Activated CD8-positive, alpha-beta T cell treated with anti-CD3 and anti-CD28 coated beads for 36 hours (primary cell): Measurements from ENCODE around the gene MYBBP1A. TPM values are rescaled to one million over a fixed set of nuclear protein-coding genes. Genes with fewer than 3 reads are reported as not detected.

Experiments used
- ATAC-seq: fragments of 200-7000 bp; cut with Tn5 transposase; one replicate; pipeline ENCODE4 v1.10.0; 2021; ENCODE audit warnings: mild to moderate bottlenecking, moderate library complexity
- CTCF ChIA-PET: fragments of 350-600 bp; sonication (Branson Sonifier 250); formaldehyde crosslinking; loops from one replicate; lab custom pipeline; 2021; ENCODE audit warnings: antibody characterized with exemption; lab: Charles Lee
- POLR2A ChIA-PET: fragments of 350-600 bp; sonication (Branson Sonifier 250); formaldehyde crosslinking; loops from one replicate; lab custom pipeline; 2021; ENCODE audit warnings: antibody characterized with exemption; lab: Charles Lee
- DNase-seq: peaks from one replicate; pipeline ENCODE4 v3.0.0-alpha.2; 2020
- H3K27ac Mint-ChIP-seq: one replicate; pipeline ENCODE4 v1.8.0; 2021; ENCODE audit warnings: mild to moderate bottlenecking, mixed read lengths
- H3K27me3 Mint-ChIP-seq: one replicate; pipeline ENCODE4 v1.8.0; 2021; ENCODE audit warnings: mixed read lengths
- H3K36me3 Mint-ChIP-seq: one replicate; pipeline ENCODE4 v1.8.0; 2021; ENCODE audit warnings: low read depth, mixed read lengths
- H3K4me1 Mint-ChIP-seq: one replicate; pipeline ENCODE4 v1.8.0; 2021; ENCODE audit warnings: low read depth, mixed read lengths
- H3K4me3 Mint-ChIP-seq: one replicate; pipeline ENCODE4 v1.8.0; 2021; ENCODE audit warnings: mild to moderate bottlenecking, moderate library complexity, mixed read lengths
- H3K9me3 Mint-ChIP-seq: one replicate; pipeline ENCODE4 v1.8.0; 2021; ENCODE audit warnings: mixed read lengths
- intact Hi-C: fragments of 100-400 bp; cut with micrococcal nuclease; formaldehyde crosslinking; loops from one replicate; pipeline ENCODE4 v1.10.0; 2022
- total RNA-seq, 2 experiments: library from RNA; stranded (reverse); gene quantifications; one replicate each; pipeline ENCODE4 v1.2.3, GENCODE V29; 2021
- TF ChIP-seq, protein P1 (sequence below): fragments of 200-600 bp; IDR thresholded peaks from one replicate; pipeline ENCODE4 v1.8.0; 2022; ENCODE audit warnings: antibody characterized with exemption, mild to moderate bottlenecking

Gene MYBBP1A
- total RNA-seq, 2 experiments from 2014 or later, result 104 to 107 TPM

DNA sequence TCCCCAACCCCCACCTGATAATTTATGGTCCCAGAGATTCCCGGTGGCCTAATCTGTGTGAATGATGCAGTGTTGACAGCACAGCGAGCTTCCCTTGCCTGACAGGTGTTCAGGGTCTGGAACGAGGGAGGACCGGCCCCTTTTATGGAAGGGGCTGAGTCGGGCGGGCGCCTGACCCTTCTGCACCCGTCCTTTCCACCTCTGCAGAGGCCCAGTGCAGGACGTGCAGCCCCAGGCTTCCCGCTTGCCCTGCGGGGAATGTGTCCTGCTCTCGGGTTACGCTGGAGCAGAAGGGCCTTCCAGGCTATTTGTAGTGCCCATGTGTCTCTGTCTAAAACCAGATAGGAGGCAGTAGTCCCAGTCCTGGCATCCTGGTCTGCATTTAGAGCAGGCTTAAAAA lies 45.4 kb upstream of the MYBBP1A start:
- DNase-seq (no peak), ATAC-seq (no peak)
- no peaks in the 10 kb centered on the region for H3K36me3 Mint-ChIP-seq
- intact Hi-C loops, result no loop called here
- H3K27me3 Mint-ChIP-seq, result no peaks in the 10 kb centered on the region
- H3K4me3 Mint-ChIP-seq, result no peak overlapping the region
- H3K9me3 Mint-ChIP-seq, result no peaks in the 10 kb centered on the region
- CTCF ChIA-PET, result interaction anchor here (1.1 kb wide), 1 partner anchor 34 kb away, joined by 5 read pairs; no protein-coding TSS in a partner anchor
- H3K4me1 Mint-ChIP-seq, result no peaks in the 10 kb centered on the region
- no peak overlapping the region for H3K27ac Mint-ChIP-seq
- TF ChIP-seq, protein P1, sequence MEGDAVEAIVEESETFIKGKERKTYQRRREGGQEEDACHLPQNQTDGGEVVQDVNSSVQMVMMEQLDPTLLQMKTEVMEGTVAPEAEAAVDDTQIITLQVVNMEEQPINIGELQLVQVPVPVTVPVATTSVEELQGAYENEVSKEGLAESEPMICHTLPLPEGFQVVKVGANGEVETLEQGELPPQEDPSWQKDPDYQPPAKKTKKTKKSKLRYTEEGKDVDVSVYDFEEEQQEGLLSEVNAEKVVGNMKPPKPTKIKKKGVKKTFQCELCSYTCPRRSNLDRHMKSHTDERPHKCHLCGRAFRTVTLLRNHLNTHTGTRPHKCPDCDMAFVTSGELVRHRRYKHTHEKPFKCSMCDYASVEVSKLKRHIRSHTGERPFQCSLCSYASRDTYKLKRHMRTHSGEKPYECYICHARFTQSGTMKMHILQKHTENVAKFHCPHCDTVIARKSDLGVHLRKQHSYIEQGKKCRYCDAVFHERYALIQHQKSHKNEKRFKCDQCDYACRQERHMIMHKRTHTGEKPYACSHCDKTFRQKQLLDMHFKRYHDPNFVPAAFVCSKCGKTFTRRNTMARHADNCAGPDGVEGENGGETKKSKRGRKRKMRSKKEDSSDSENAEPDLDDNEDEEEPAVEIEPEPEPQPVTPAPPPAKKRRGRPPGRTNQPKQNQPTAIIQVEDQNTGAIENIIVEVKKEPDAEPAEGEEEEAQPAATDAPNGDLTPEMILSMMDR, result no peak
- POLR2A ChIA-PET, result interaction anchor here (0.6 to 1.1 kb wide), 2 partner anchors 23 to 103 kb away, joined by 3 read pairs; no protein-coding TSS in a partner anchor

DNA sequence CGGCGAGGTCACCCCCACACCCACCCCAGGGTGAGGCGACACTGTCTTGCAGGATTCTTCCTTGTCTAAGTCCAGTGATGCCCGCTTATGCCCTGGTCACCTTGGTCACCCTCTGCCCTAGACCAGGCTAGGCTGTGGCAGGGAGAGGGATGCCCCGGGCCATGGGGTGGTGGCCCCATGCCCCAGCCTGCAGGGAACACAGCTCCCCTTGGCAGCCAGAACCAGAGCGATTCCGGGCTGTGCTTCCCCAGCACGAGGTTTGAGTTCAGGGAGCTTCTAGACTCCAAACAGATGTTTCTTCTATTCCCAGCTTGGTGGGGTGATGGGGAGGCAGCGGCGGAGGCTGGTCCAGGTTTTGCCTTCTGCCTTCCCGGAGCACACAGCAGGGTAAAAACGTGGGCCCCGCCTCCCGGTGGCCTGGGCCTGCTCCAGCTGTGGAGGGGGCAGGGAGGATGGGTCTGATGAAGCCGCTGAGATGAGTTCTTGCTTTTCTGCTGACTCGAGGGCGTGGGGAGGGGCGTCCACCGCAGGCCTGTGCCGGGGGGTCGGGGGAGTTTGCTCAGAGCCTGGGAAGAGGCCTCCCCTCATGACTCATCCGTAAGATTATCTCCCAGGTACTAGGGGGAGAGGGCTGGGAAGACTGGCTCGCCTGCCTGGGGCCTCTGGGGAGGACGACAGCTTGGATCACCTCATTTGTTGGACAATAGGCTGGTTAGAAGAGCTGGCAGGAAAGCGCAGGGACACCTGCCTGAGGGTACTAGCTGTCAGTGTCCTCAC lies 44.5 kb upstream of the MYBBP1A start:
- ATAC-seq (no peak), DNase-seq (no peak)
- TF ChIP-seq, protein P1, result no peak
- peaks cover 3% of the 10 kb centered on the region for H3K27me3 Mint-ChIP-seq
- no peak overlapping the region for H3K4me3 Mint-ChIP-seq
- peaks cover 4% of the 10 kb centered on the region for H3K4me1 Mint-ChIP-seq
- H3K9me3 Mint-ChIP-seq, result no peaks in the 10 kb centered on the region
- H3K27ac Mint-ChIP-seq, result no peak overlapping the region
- CTCF ChIA-PET, result interaction anchor here (1.2 kb wide), 1 partner anchor 33 kb away, joined by 5 read pairs; no protein-coding TSS in a partner anchor
- intact Hi-C loops, result no loop called here
- POLR2A ChIA-PET, result interaction anchor here (1.1 kb wide), 1 partner anchor 22 kb away, joined by 3 read pairs; no protein-coding TSS in a partner anchor
- no peaks in the 10 kb centered on the region for H3K36me3 Mint-ChIP-seq

DNA sequence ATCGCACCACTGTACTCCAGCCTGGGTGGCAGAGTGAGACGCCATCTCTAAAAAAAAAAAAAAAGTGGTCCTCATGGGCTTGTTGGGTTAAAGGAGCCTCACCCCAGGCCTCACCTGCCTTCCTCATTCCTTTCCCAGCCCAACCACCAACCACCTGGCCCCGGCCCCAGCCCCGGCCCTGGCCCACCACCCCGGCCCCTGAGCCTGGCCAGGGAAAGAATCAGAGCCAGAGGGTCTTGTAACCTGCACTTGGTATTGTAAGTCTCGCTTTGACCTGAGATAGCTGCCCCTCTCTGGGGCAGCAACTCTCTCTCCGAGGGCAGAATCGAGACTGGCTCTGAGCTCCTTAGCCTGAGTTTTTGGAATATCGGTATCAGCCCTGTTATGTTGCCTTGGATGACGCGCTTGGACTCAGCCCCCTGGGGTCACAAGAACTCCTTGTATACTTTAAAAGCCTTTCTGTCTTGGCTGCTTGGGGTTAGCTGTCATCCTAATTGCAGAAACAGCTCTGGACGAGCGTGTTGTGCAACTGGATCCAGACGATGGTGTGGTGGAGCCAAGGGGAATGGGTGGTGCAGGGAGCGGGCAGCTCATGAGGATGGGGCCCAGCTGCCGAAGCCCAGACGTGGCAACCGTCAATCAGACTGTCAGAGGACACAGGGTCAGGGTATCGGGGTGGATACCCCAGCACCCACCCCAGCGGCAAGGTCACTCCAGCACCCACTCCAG lies 43.8 kb upstream of the MYBBP1A start:
- ChIA-PET CTCF (interaction anchor here (1.2 kb wide), 1 partner anchor 32 kb away, joined by 5 read pairs; no protein-coding TSS in a partner anchor), POLR2A (no interaction called here)
- TF ChIP-seq, protein P1, result no peak
- ATAC-seq (no peak), DNase-seq (no peak)
- Mint-ChIP-seq H3K27ac (no peak overlapping the region), H3K27me3 (peaks cover 3% of the 10 kb centered on the region), H3K9me3 (no peaks in the 10 kb centered on the region), H3K36me3 (no peaks in the 10 kb centered on the region), H3K4me3 (no peak overlapping the region), H3K4me1 (peaks cover 4% of the 10 kb centered on the region)
- intact Hi-C loops, result no loop called here

DNA sequence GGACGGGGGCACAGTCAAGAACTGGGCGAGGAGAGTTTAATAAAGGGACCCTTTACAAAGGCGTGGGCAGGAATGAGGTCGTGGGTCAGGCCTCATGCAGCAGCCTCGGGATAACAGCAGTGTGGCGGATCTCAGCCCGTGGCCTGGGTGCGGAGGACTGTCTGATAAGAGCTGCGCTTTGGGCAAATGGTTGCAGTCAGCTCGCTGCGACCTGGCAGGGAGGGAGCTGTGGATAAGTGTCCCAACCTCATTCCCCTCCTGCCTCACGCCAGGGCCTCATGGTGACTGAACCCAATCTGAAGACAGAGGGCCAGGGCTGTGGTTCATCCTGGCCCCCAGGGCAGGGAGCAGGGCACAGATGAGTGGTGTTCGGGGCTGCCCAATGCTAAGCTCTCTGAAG lies 42.8 kb upstream of the MYBBP1A start:
- CTCF ChIA-PET, result interaction anchor here (1.4 kb wide), 1 partner anchor 27 kb away, joined by 11 read pairs; no protein-coding TSS in a partner anchor

More for the DNA sequence above, 42.8 kb upstream of the MYBBP1A start:
- POLR2A ChIA-PET, result no interaction called here
- ATAC-seq (no peak), DNase-seq (no peak)
- Mint-ChIP-seq H3K9me3 (no peaks in the 10 kb centered on the region), H3K4me1 (peaks cover 4% of the 10 kb centered on the region), H3K4me3 (no peak overlapping the region), H3K36me3 (no peaks in the 10 kb centered on the region), H3K27ac (no peak overlapping the region), H3K27me3 (peaks cover 3% of the 10 kb centered on the region)
- intact Hi-C loops, result no loop called here
- TF ChIP-seq, protein P1, result no peak
